Stimulated activated CD8-positive, alpha-beta memory T cell treated with anti-CD3 and anti-CD28 coated beads, Interleukin-4, amount 100 ng/mL, for 24 hours (primary cell): ENCODE measurements around the gene KLF2.
"Not testable (repeated sequence)": the region's sequence is repeated elsewhere in the genome, so short reads cannot be mapped to it uniquely, and the experiment has no call there.

Experiments
- DNase-seq: peaks from one replicate; pipeline ENCODE4 v3.0.0-alpha.2; 2020; ENCODE audit warnings: low read depth

The KLF2 gene

GRCh38 chr19:16338470-16339360, 14.1 kb downstream of the KLF2 start:
- DNase-seq: no peak

GRCh38 chr19:16339361-16339725, 14.7 kb downstream of the KLF2 start:
- no peak for DNase-seq

GRCh38 chr19:16340092-16340491, 15.5 kb downstream of the KLF2 start:
- DNase-seq: no peak

GRCh38 chr19:16340654-16341053, 16.0 kb downstream of the KLF2 start:
- DNase-seq: no peak

- DNase-seq: no peak
Observed at GRCh38 chr19:16342002-16342715, 17.5 kb downstream of the KLF2 start.

GRCh38 chr19:16343156-16343555, 18.5 kb downstream of the KLF2 start:
- DNase-seq: no peak

- DNase-seq: no peak
Observed at GRCh38 chr19:16345457-16345856, 20.8 kb downstream of the KLF2 start.

- not testable (repeated sequence) for DNase-seq
Observed at GRCh38 chr19:16347099-16347498, 22.5 kb downstream of the KLF2 start.

GRCh38 chr19:16347706-16348105, 23.1 kb downstream of the KLF2 start:
- no peak for DNase-seq

GRCh38 chr19:16349551-16350152, 25.0 kb downstream of the KLF2 start:
- DNase-seq: no peak

GRCh38 chr19:16351133-16351809, 26.6 kb downstream of the KLF2 start:
- DNase-seq: no peak

- DNase-seq: no peak
Observed at GRCh38 chr19:16355293-16356043, 30.8 kb downstream of the KLF2 start.

- DNase-seq: no peak
Observed at GRCh38 chr19:16358456-16358855, 33.8 kb downstream of the KLF2 start.

GRCh38 chr19:16359074-16359473, 34.4 kb downstream of the KLF2 start:
- DNase-seq: no peak

GRCh38 chr19:16359964-16360363, 35.3 kb downstream of the KLF2 start:
- no peak for DNase-seq

GRCh38 chr19:16360738-16361137, 36.1 kb downstream of the KLF2 start:
- DNase-seq: no peak

GRCh38 chr19:16361254-16361653, 36.6 kb downstream of the KLF2 start:
- no peak for DNase-seq

- DNase-seq: no peak
Observed at GRCh38 chr19:16361926-16362325, 37.3 kb downstream of the KLF2 start.

GRCh38 chr19:16363133-16363851, 38.7 kb downstream of the KLF2 start:
- no peak for DNase-seq

GRCh38 chr19:16363852-16364230, 39.2 kb downstream of the KLF2 start:
- DNase-seq: no peak

GRCh38 chr19:16364231-16364865, 39.7 kb downstream of the KLF2 start:
- DNase-seq: no peak
